Mononuclear cell (primary cell): Measurements from ENCODE around the gene PFKL. TPM values are rescaled to one million over a fixed set of nuclear protein-coding genes. Genes with fewer than 3 reads are reported as not detected.
A peak's percentile ranks its signal among the peaks of the same experiment; 100 is the strongest.
"Not testable (repeated sequence)": the region's sequence is repeated elsewhere in the genome, so short reads cannot be mapped to it uniquely, and the experiment has no call there.

Experiments
- H3K27me3 ChIP-seq: 2 replicates; pipeline ENCODE4 v1.6.0; 2011; ENCODE audit warnings: low read length, control low read depth; ENCODE audit not compliant: insufficient read depth
- H3K4me1 ChIP-seq: 2 replicates; pipeline ENCODE4 v1.5.1; 2011; ENCODE audit warnings: mild to moderate bottlenecking, low read length, control low read depth; ENCODE audit not compliant: insufficient read depth
- H3K4me3 ChIP-seq: 2 replicates; pipeline ENCODE4 v1.5.1; 2011; ENCODE audit warnings: mild to moderate bottlenecking, low read length, moderate library complexity
- H3K9me3 ChIP-seq: 2 replicates; pipeline ENCODE4 v1.5.1; 2011; ENCODE audit warnings: low read depth, mild to moderate bottlenecking, control low read depth, low read length
- total RNA-seq: library from RNA; depleted of rRNA; stranded (reverse); fragments of >200 nt; gene quantifications from one replicate; pipeline ENCODE4 v1.2.3, GENCODE V29; 2012

Gene PFKL
- total RNA-seq, 1 donor, result 61.3 TPM

GRCh38 chr21:44331650-44332307, 31.9 kb downstream of the PFKL start:
- Histone ChIP-seq H3K4me3 (no peak overlapping the region), H3K27me3 (no peaks in the 10 kb centered on the region), H3K9me3 (no peaks in the 10 kb centered on the region), H3K4me1 (no peaks in the 10 kb centered on the region)

DNA sequence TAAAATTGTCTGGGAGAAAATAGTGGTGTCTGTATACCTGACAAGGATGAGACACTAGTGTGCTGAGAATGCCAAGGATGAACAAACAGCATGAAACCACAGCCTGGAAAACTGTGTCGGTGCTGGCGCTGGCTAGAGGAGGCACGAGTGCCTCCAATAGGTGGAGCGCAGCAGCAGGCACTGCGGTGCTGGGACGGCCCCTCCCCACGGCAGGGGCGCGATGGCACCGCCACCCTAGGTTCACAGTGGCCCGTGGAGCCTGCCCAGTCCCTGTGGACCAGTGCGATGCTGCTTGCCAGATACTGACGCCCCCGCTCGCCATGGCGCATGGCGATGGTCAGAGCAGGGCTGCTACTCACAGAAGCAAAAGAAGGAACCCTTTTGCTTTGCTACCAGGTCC, 32.5 kb downstream of the PFKL start:
- Histone ChIP-seq H3K27me3 (no peaks in the 10 kb centered on the region), H3K4me3 (no peak overlapping the region), H3K4me1 (no peaks in the 10 kb centered on the region), H3K9me3 (no peaks in the 10 kb centered on the region)

GRCh38 chr21:44332965-44333364, 33.1 kb downstream of the PFKL start:
- no peaks in the 10 kb centered on the region for H3K27me3 ChIP-seq
- no peak overlapping the region for H3K4me3 ChIP-seq
- no peaks in the 10 kb centered on the region for H3K9me3 ChIP-seq
- peaks cover under 1% of the 10 kb centered on the region for H3K4me1 ChIP-seq

DNA sequence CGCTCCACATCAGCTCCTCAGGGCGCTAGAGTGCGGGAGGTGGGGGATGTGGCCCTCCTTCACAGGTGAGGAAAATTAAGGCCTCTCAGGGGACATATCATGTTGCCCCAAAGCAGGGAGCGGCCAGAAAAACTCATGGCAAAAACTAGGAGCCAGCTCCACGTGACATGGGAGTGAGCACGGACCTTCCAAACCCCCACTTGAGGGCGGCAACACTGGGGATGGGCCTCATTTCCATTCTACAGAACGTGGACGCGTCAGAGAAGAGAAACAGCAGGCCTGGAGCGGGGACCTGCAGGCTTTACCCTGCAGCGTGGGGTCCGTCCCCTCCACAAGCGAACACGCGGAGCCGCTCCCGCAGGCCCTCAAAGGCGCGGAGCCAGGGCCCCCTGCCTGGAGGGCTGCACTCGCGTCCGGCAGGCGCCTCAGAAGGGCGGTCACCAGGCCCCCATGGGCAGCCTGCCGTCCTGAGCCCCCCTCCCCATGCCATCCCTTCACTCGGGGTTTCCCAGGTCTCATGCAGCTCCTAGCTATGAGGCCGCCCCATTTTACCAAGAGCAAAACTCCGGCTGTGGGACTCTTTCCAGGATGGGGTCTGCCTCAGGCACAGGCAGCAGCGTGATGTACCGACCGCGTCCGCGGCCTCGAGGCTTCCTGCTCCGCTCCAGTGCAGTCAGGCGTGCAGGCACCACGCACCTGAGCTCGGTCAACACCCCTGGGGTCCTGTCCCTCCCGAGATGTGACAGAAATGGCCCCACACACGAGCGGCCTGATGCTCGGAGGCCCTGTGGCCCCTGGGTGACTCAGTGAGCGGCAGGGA, 33.9 kb downstream of the PFKL start:
- no peaks in the 10 kb centered on the region for H3K9me3 ChIP-seq
- no peaks in the 10 kb centered on the region for H3K27me3 ChIP-seq
- H3K4me3 ChIP-seq, result no peak overlapping the region
- H3K4me1 ChIP-seq, result peaks cover 5% of the 10 kb centered on the region

DNA sequence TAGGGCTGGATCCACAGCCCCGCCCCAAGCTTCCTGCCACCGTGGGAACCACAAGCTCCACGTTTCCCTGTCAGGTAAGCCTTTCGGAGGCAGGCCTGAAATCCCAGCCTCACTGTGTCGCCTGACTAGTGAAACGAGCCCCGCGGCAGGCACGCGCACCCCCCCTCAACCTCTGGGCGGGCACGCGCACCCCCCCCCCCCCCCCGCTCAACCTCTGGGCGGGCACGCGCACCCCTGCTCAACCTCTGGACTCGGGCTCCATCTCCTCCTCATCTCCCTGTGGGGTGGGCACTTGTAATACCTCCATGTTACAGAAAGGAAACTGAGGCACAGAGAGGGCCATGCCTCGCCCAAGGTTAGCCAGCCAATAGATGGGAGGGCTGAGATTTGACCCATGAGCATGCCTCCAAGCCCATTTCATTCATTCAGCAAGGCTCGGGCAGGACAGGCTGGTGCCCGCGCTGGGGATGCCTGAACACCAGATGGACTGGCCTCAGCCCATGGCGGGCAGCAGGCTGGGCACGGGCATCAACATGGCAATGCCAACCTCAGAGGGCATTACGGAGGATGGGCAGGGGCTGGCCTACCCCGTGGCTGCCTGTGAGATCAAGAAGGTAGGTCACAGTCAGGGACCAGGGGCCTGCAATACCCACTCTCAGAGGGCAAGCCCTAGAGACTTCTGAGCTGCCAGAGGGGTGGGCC, 34.6 kb downstream of the PFKL start:
- peaks cover 6% of the 10 kb centered on the region for H3K4me1 ChIP-seq
- H3K4me3 ChIP-seq, result no peak overlapping the region

GRCh38 chr21:44335266-44336059, 35.6 kb downstream of the PFKL start:
- Histone ChIP-seq H3K27me3 (no peaks in the 10 kb centered on the region), H3K4me3 (no peak overlapping the region), H3K4me1 (peaks cover 16% of the 10 kb centered on the region), H3K9me3 (no peaks in the 10 kb centered on the region)

More for the DNA sequence above, 34.6 kb downstream of the PFKL start:
- H3K9me3 ChIP-seq, result no peaks in the 10 kb centered on the region
- no peaks in the 10 kb centered on the region for H3K27me3 ChIP-seq

DNA sequence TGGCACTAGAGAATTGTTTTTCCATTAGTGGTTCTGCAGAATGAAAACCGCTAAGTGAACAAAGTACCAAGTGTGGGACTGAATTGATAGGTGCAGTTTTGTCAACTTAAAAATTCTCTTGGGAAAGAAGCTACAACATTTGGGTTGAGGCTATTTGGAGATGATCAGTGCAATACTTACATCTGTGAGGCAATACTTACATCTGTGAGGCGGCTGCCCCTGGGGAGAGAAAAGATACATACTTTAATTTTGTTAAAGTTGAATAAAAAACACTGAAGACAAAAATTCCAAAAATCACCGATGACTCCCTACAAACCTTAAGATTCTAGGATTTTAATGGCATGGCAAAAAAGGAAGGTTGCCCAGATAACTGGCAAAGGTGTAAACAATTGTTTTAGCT, 37.6 kb downstream of the PFKL start:
- no peaks in the 10 kb centered on the region for H3K27me3 ChIP-seq
- no peaks in the 10 kb centered on the region for H3K9me3 ChIP-seq
- no peak overlapping the region for H3K4me3 ChIP-seq
- H3K4me1 ChIP-seq, result peaks cover 18% of the 10 kb centered on the region

GRCh38 chr21:44337941-44338895, 38.4 kb downstream of the PFKL start:
- Histone ChIP-seq H3K27me3 (no peaks in the 10 kb centered on the region), H3K4me3 (no peak overlapping the region), H3K4me1 (peaks cover 18% of the 10 kb centered on the region), H3K9me3 (no peaks in the 10 kb centered on the region)

DNA sequence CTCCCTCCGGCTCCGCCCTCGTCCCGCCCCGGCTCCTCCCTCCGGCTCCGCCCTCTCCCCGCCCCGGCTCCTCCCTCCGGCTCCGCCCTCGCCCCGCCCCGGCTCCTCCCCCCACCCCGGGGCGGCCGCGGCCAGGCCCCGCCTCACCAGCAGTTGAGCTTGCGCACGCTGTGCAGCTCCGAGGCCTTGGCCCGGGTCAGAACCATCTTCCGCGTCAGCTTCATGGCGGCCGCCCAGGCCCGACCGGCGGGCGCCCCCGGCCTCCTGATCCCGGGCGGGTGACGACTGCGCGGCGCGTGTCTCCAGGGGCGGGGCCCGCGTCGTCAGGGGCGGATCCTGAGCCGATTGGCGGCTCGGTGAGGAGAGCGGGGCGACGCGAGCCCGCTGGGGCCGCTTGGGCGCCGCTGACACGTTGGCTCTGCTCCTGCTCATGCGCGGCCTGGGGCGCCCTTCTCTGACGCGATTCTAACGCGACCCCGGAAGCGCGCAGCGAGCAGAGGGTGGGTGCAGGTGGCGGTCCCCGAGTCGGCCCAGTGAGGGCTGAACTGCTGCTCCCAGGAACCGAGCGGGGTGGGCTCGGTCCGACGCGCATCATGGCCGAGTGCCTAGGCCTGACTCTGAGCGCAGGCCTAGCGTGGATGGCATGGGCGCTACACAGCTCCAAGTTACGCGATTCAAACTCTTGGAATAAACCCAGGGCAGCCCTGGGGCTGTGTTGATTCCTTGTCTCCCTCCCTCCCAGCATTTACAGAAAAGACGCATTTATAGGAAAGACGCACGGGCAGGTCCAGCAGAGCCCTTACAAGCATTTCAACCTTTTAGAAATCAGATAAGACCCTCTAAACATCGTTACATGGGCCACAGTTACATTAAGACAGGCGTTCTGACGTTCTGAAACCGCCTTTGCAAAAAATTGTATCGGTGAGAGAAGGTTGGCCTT, 39.4 kb downstream of the PFKL start, which contains the start of gene CFAP410:
Gene CFAP410 (minus strand): TSS at position 420 of the 940 bp plus-strand sequence. CDS start 196 bp downstream, at position 224.
- Histone ChIP-seq H3K4me1 (peaks cover 18% of the 10 kb centered on the region), H3K27me3 (no peaks in the 10 kb centered on the region), H3K4me3 (peak within 1 kb of the TSS; percentile 93), H3K9me3 (no peaks in the 10 kb centered on the region)

DNA sequence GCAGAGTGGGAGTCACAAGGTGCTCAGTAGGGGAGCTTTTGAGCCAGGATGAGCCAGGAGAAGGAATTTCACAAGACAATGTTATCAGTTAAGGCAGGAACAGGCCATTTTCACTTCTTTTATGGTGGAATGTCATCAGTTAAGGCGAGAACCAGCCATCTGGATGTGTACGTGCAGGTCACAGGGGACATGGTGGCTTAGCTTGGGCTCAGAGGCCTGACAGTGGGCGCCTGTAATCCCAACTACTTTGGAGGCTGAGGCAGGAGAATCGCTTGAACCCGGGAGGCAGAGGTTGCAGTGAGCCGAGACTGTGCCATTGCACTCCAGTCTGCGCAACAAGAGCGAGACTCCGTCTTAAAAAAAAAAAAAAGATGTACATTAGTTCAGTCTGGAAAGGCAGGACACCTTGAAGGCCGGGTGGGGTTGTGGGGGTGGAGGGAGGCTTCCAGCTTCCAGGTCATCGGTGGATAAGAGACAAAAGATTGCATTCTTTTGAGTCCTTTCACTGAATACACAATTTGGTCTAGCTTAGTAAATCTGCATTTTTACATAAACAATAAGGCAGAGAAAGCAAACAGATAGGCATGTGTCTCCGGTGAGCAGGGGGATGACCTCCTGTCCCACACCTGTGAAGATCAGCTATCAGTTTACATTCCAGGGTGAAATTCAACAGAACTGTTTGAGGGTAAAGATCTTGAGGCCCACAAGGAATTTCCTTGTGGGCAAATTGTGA, 42.0 kb downstream of the PFKL start:
- H3K27me3 ChIP-seq, H3K4me3 ChIP-seq, H3K9me3 ChIP-seq: not testable (repeated sequence)
- H3K4me1 ChIP-seq, result peaks cover 18% of the 10 kb centered on the region

- not testable (repeated sequence) for H3K27me3 ChIP-seq, H3K4me3 ChIP-seq, H3K9me3 ChIP-seq
- peaks cover 17% of the 10 kb centered on the region for H3K4me1 ChIP-seq
Measured at GRCh38 chr21:44342981-44343380, 43.1 kb downstream of the PFKL start.

GRCh38 chr21:44344541-44345183, 44.8 kb downstream of the PFKL start:
- Histone ChIP-seq H3K9me3 (no peaks in the 10 kb centered on the region), H3K27me3 (peaks cover 4% of the 10 kb centered on the region), H3K4me1 (peaks cover 10% of the 10 kb centered on the region), H3K4me3 (no peak overlapping the region)
